GM23248 (cell line): ENCODE measurements around the gene CEP85. TPM values are rescaled to one million over a fixed set of nuclear protein-coding genes. Genes with fewer than 3 reads are reported as not detected.

Source experiments
- DNase-seq: peaks from one replicate; pipeline ENCODE4 v3.0.0-alpha.2; 2015
- H2AFZ ChIP-seq: fragments of 200-600 bp; sonication (generic); 2 replicates; pipeline ENCODE4 v1.6.1; 2016; ENCODE audit warnings: antibody characterized with exemption
- H3F3A ChIP-seq: fragments of 200-600 bp; sonication (generic); 2 replicates; pipeline ENCODE4 v1.6.1; 2016; ENCODE audit warnings: mild to moderate bottlenecking, antibody characterized with exemption, mixed run types; ENCODE audit not compliant: insufficient read depth
- H3K27ac ChIP-seq: fragments of 200-600 bp; sonication (generic); 2 replicates; pipeline ENCODE4 v1.5.1; 2016; ENCODE audit warnings: mild to moderate bottlenecking
- H3K27me3 ChIP-seq: fragments of 200-600 bp; sonication (generic); replicated peaks from 2 replicates; pipeline ENCODE4 v1.6.1; 2016; ENCODE audit warnings: mild to moderate bottlenecking; ENCODE audit not compliant: insufficient read depth
- H3K36me3 ChIP-seq: fragments of 200-600 bp; sonication (generic); 2 replicates; pipeline ENCODE4 v1.6.1; 2016; ENCODE audit warnings: low read depth, mild to moderate bottlenecking
- H3K4me1 ChIP-seq: fragments of 200-600 bp; sonication (generic); 2 replicates; pipeline ENCODE4 v1.6.1; 2016; ENCODE audit warnings: mild to moderate bottlenecking; ENCODE audit not compliant: insufficient read depth
- H3K4me2 ChIP-seq: fragments of 200-600 bp; sonication (generic); one replicate; pipeline ENCODE4 v1.6.1; 2016; ENCODE audit warnings: mild to moderate bottlenecking; ENCODE audit not compliant: unreplicated experiment
- H3K4me3 ChIP-seq: fragments of 200-600 bp; sonication (generic); 2 replicates; pipeline ENCODE4 v1.5.1; 2016; ENCODE audit warnings: mild to moderate bottlenecking
- H3K79me2 ChIP-seq: fragments of 200-600 bp; sonication (generic); 2 replicates; pipeline ENCODE4 v1.6.1; 2016; ENCODE audit warnings: mild to moderate bottlenecking; ENCODE audit not compliant: insufficient read depth
- H3K9ac ChIP-seq: fragments of 200-600 bp; sonication (generic); 2 replicates; pipeline ENCODE4 v1.6.1; 2016; ENCODE audit warnings: mild to moderate bottlenecking
- H3K9me2 ChIP-seq: fragments of 200-600 bp; sonication (generic); 2 replicates; pipeline ENCODE4 v1.6.1; 2016; ENCODE audit warnings: mixed run types, mild to moderate bottlenecking, moderate library complexity; ENCODE audit not compliant: insufficient read depth
- H3K9me3 ChIP-seq: fragments of 200-600 bp; sonication (generic); one replicate; pipeline ENCODE4 v1.6.1; 2017; ENCODE audit warnings: low read depth
- H4K20me1 ChIP-seq: fragments of 200-600 bp; sonication (generic); 2 replicates; pipeline ENCODE4 v1.6.0; 2016; ENCODE audit not compliant: insufficient read depth
- EZH2 ChIP-seq: fragments of 200-600 bp; sonication (generic); IDR thresholded peaks from 2 replicates; pipeline ENCODE4 v1.6.1; 2018; ENCODE audit warnings: antibody characterized with exemption, mild to moderate bottlenecking; ENCODE audit not compliant: insufficient read depth, poor library complexity, severe bottlenecking
- EZH2phosphoT487 ChIP-seq: fragments of 200-600 bp; sonication (generic); IDR thresholded peaks from 2 replicates; pipeline ENCODE4 v1.6.1; 2018; ENCODE audit warnings: antibody characterized with exemption, moderate library complexity, mild to moderate bottlenecking, low read depth; ENCODE audit not compliant: insufficient read depth
- WGBS, 2 experiments: methylation state at CpG; one replicate each; pipeline ENCODE4 v1.1.6; 2015 to 2017; ENCODE audit warnings: low lambda C conversion rate in 2 of 2, low coverage in 1 of 2; ENCODE audit errors: missing lambda C conversion rate in 2 of 2; 5-methylcytosine and 5-hydroxymethylcytosine counted together
- in situ Hi-C: fragments of 300-500 bp; cut with MboI; formaldehyde crosslinking; loops from 2 replicates; pipeline ENCODE4 v1.15.0; 2020
- polyA plus RNA-seq: library from polyadenylated mRNA; unstranded; fragments of >200 nt; fragmentation: Nextera tagmentation; extraction: Ambion mirVana; gene quantifications from 2 replicates; pipeline ENCODE4 v1.2.1, GENCODE V29; 2016
- total RNA-seq: library from RNA; depleted of rRNA; stranded (reverse); fragments of >200 nt; shearing (Covaris generic); gene quantifications from 2 replicates; pipeline ENCODE4 v1.2.3, GENCODE V29; 2014

CEP85 gene
- total and polyA plus RNA-seq, 2 experiments from 2014 or later: 5.0 to 6.2 TPM

DNA sequence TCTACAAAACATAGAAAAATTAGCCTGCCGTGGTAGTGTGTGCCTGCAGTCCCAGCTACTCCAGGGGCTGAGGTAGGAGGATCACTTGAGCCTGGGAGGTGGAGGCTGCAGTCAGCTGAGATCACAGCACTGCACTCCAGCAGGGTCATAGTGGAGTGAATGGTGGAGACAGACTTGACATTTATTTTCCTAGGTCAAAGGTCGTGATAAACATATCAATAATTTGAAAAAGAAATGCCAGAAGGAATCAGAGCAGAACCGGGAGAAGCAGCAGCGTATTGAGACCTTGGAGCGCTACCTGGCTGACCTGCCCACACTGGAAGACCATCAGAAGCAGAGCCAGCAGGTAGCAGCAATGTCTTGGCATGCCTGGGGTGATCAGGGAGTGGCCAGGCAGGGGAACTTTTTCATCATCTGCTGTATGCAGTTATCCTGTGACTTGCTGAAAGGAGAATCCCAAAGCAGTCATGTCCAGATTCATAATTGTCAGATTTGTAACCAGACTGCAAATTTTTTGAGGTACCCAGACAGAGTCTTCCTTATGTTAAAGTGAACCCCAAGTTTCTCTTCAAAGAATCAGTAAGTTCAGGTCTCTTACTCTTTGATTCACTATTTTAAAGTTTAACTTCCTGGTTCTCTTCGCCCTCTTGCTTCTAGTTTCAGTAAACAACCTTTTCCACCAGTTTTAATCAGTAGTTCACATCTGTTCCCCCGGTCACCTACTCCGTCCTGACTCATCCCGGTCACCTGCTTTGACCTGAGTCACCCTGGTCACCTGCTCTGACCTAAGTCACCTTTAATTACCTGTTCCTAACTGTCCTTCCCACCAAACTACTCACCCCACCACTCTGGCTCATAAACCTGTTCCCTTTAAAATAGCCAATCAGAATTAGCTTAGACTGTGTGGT is 34.5 kb downstream of the CEP85 start:
- Histone ChIP-seq H3K79me2 (no peaks in the 10 kb centered on the region), H3K4me3 (no peak overlapping the region), H3K36me3 (peaks cover 18% of the 10 kb centered on the region; the same call in 1 of the 2 replicates), H3K4me1 (no peaks in the 10 kb centered on the region), H4K20me1 (no peaks in the 10 kb centered on the region), H3K9ac (no peak overlapping the region), H3K9me2 (no peaks in the 10 kb centered on the region), H3F3A (no peaks in the 10 kb centered on the region), H3K4me2 (no peak overlapping the region), H3K27ac (no peak overlapping the region), H2AFZ (no peak overlapping the region), H3K27me3 (no peaks in the 10 kb centered on the region), H3K9me3 (no peaks in the 10 kb centered on the region)
- DNase-seq: no peak
- in situ Hi-C loops: no loop called here
- no peak for TF ChIP-seq EZH2phosphoT487
- no peak for TF ChIP-seq EZH2
- 96 to 97% methylated on average over 9 of the region's 9 CpGs for WGBS, 2 experiments

DNA sequence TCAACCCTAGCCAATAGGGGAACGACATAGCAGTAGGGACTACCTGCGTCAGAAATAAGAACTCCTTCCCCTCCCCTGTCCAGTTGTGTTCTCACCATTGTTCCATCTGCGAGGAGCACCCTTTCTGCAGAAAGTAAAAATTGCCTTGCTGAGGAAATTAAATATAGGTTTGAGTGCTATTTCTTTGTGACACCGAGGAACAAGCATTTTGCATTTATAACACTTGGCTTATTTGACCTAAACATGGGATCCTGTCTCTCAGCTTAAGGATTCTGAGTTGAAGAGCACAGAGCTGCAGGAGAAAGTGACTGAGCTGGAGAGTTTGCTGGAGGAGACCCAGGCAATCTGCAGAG is 35.2 kb downstream of the CEP85 start:
- H3K27me3 ChIP-seq: no peaks in the 10 kb centered on the region
- TF ChIP-seq EZH2 (no peak), EZH2phosphoT487 (no peak)
- no peaks in the 10 kb centered on the region for H3K9me2 ChIP-seq

DNA sequence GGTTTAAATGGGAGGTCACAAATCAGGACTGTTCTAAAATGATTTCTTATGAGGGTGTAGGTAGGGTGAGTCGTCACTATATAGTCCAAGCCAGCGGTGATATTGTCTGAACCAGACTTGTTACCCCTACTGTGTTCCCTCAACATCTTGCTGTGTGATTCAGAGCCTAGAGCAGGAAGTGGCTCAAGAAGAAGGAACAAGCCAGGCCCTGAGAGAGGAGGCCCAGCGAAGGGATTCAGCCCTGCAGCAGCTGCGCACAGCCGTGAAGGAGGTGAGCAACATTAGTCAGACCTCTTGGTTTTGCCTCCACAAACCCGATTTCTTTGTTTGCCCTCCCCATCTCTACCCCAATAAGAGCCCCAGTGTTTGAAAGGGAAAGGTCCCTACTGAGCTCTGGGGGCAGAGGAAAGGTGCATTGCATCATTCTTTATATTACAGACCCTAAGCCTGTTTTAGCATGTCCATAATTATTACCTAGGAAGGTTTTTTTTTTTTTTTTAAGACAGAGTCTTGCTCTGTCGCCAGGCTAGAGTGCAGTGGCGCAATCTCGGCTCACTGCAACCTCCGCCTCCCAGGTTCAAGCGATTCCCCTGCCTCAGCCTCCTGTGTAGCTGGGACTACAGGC is 40.9 kb downstream of the CEP85 start:
- Histone ChIP-seq H3K36me3 (no peaks in the 10 kb centered on the region), H3K9me3 (no peaks in the 10 kb centered on the region), H2AFZ (peak overlapping the region; percentile 73), H3K27ac (peak overlapping the region; percentile 95), H3K79me2 (no peaks in the 10 kb centered on the region), H4K20me1 (no peaks in the 10 kb centered on the region), H3K9ac (peak overlapping the region; percentile 75), H3K4me3 (no peak overlapping the region), H3F3A (peaks cover 55% of the 10 kb centered on the region), H3K4me2 (peak overlapping the region; percentile 73), H3K27me3 (no peaks in the 10 kb centered on the region), H3K4me1 (peaks cover 48% of the 10 kb centered on the region), H3K9me2 (no peaks in the 10 kb centered on the region)
- WGBS, 2 experiments: 65 to 71% methylated on average over 11 of the region's 11 CpGs
- in situ Hi-C loops: no loop called here
- peak; percentile 61 for DNase-seq
- TF ChIP-seq EZH2phosphoT487: no peak
- no peak for TF ChIP-seq EZH2

More for the DNA sequence above, 35.2 kb downstream of the CEP85 start:
- Histone ChIP-seq H3K9me3 (no peaks in the 10 kb centered on the region), H3K4me3 (no peak overlapping the region), H3K36me3 (peaks cover 18% of the 10 kb centered on the region; the same call in 1 of the 2 replicates), H4K20me1 (no peaks in the 10 kb centered on the region), H3K4me1 (no peaks in the 10 kb centered on the region), H3K4me2 (no peak overlapping the region), H3K27ac (no peak overlapping the region), H3K9ac (no peak overlapping the region), H3F3A (peaks cover 3% of the 10 kb centered on the region), H2AFZ (no peak overlapping the region), H3K79me2 (no peaks in the 10 kb centered on the region)
- in situ Hi-C loops: no loop called here
- 88 to 89% methylated on average over 4 of the region's 4 CpGs for WGBS, 2 experiments
- no peak for DNase-seq

DNA sequence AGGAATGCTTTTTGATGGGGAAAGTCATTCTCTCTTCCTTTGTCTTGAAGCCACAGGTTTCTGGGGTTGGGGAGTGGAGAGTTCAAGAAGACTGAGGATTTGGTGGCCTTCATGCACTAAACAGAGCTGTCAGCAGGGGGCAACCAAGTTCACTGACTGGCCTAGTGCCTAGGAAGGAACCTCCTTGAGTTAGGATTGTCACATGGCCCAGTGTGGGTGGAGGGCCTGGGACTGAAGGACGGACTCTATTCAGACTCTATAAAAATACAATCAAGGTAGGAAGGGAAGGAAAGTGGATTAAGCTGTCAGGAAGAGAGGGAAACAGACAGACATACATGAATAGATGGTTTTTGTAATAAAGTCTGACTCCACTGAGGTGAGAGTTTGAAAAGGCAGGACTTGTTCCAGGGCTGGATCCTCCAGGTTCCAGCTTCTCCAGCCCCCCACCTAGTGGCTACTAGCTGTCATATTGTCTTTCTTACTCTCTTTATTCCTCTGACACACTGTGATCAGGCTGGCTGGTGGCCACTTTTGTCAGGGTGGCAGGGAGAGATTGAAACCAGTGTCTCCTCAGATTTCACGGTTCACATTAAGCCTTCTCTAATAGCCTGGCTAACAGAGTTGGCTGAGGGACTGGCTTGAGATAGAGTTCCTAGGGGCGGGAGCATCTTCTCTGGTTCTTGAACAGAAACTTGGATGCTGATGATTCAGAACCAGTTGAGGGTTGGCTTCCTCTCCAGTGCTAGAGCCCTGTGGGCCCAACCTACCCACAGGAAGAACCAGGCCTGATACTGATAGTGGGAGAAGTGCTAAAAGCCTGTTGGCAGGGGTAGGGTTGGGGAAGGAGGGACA is 41.8 kb downstream of the CEP85 start:
- in situ Hi-C loops: no loop called here
- peak overlapping the region; percentile 95 for H3K27ac ChIP-seq
- H3K27me3 ChIP-seq: no peaks in the 10 kb centered on the region
- H3K9me3 ChIP-seq: no peaks in the 10 kb centered on the region
- H3F3A ChIP-seq: peaks cover 55% of the 10 kb centered on the region
- no peaks in the 10 kb centered on the region for H3K9me2 ChIP-seq
- H3K79me2 ChIP-seq: peaks cover 9% of the 10 kb centered on the region
- H3K36me3 ChIP-seq: no peaks in the 10 kb centered on the region
- no peaks in the 10 kb centered on the region for H4K20me1 ChIP-seq
- H3K4me1 ChIP-seq: peaks cover 48% of the 10 kb centered on the region
- TF ChIP-seq EZH2 (no peak), EZH2phosphoT487 (no peak)
- WGBS, 2 experiments: 1 to 4% methylated on average over 3 of the region's 3 CpGs
- H3K4me3 ChIP-seq: peak overlapping the region; percentile 49
- H2AFZ ChIP-seq: peak overlapping the region; percentile 73
- H3K9ac ChIP-seq: peak overlapping the region; percentile 75
- peak overlapping the region; percentile 73 for H3K4me2 ChIP-seq
- peak; percentile 97 for DNase-seq
